ENCODE results near the gene DDA1. TPM values are rescaled to one million over a fixed set of nuclear protein-coding genes. Genes with fewer than 3 reads are reported as not detected.
"Not testable (repeated sequence)": the region's sequence is repeated elsewhere in the genome, so short reads cannot be mapped to it uniquely, and the experiment has no call there.

The DDA1 gene
- total and polyA plus RNA-seq, 12 donors, result 6.8 to 71.4 (median 41.5) TPM

DNA sequence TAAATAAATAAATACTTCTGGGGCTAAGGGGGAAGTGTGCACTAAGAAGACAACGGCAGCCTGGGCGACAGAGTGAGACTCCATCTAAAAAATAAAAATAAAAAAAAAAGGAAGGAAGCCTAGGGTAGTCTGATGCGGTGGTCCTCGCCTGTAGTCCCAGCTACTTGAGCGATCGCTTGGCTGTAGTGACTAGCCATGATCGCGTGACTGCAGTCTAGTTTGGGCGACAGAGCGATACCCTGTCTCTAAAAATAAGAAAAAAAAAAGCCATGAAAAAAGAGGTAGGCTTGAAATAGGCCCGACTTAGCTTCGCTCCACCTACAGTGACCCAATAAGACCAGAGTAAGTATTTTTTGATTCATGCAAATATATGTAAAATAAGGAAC is 42.8 kb upstream of the DDA1 start:
- Histone ChIP-seq H3K4me1 (replicated peaks in 1 of 2) (peaks cover 8 to 10% of the 10 kb centered on the region in 2 donors), H3K27ac (peak overlapping the region in 1 of 5 donors; percentile 38), H3K27me3 (no peaks in the 10 kb centered on the region), H3K4me3 (no peak overlapping the region), H3K9me3 (replicated peaks in 1 of 3) (no peaks in the 10 kb centered on the region), H3K36me3 (replicated peaks in 1 of 2) (peaks cover 0 to 26% of the 10 kb centered on the region in 2 donors)
- no peak for TF ChIP-seq POLR2A (IDR thresholded peaks at IDR 0.05)
- TF ChIP-seq, protein P1, sequence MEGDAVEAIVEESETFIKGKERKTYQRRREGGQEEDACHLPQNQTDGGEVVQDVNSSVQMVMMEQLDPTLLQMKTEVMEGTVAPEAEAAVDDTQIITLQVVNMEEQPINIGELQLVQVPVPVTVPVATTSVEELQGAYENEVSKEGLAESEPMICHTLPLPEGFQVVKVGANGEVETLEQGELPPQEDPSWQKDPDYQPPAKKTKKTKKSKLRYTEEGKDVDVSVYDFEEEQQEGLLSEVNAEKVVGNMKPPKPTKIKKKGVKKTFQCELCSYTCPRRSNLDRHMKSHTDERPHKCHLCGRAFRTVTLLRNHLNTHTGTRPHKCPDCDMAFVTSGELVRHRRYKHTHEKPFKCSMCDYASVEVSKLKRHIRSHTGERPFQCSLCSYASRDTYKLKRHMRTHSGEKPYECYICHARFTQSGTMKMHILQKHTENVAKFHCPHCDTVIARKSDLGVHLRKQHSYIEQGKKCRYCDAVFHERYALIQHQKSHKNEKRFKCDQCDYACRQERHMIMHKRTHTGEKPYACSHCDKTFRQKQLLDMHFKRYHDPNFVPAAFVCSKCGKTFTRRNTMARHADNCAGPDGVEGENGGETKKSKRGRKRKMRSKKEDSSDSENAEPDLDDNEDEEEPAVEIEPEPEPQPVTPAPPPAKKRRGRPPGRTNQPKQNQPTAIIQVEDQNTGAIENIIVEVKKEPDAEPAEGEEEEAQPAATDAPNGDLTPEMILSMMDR (IDR thresholded peaks at IDR 0.05), result no peak
- 68 to 73% (median 71%) methylated on average over 12 of the region's 12 CpGs for WGBS, 4 donors
- peak in 1 of 7 donors; percentile 13 for DNase-seq
- intact Hi-C loops (cut with DNase I), result no loop called here

DNA sequence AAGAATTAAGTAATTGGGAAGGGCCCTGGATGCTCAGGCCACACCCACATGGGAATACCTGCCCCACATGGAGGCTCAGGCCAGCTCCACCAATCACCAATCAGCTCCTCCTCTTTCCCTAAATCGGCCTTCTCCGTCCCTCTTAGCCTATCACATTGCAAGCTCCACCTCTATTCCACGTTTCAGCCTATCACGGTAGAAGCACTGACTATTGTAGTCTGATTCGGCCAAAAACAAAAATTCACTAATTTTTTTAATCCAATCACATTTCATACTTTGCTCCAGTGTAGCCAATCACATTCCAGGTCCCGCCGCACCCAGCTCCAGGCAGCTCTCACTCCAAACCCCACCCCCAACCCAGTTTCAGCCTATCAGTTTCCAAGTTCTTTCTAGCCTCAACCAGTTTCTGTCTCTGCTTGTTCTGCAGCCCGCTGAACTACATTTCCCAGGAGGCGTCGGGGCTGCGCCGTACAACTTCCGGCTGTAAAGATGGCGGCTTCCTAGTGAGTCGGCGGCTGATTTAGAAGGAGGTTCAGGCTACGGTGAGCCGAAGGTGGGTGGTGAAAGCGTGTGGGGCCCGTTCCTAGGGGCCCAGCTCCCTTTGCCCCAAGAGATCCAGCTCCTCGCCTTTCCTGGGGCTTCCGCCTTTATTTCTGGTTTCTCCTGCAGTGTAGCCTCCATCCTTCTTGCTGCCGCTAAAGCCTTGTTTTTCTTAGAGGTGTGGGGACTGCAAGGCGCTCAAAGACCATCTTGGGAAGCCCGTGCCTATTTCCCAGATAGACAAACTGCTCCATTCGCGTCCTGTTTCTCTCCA is 42.2 kb upstream of the DDA1 start, which contains the start of gene BABAM1:
Gene BABAM1 (plus strand): TSS at position 469 of the 814 bp plus-strand sequence. CDS start 1,364 bp downstream, outside the sequence.
- H3K9me3 ChIP-seq (replicated peaks in 1 of 3), result no peaks in the 10 kb centered on the region
- 0% methylated on average over 15 to 27 of the region's 27 CpGs for WGBS, 4 donors
- peaks cover 0 to 30% of the 10 kb centered on the region in 2 donors for H3K36me3 ChIP-seq (replicated peaks in 1 of 2)
- peak; percentile 96 to 99 (median 99) for DNase-seq
- H3K4me1 ChIP-seq (replicated peaks in 1 of 2), result peaks cover 8 to 10% of the 10 kb centered on the region in 2 donors
- TF ChIP-seq POLR2A (IDR thresholded peaks at IDR 0.05), result peak in 1 of 2 donors; percentile 35
- TF ChIP-seq, protein P1 (IDR thresholded peaks at IDR 0.05), result no peak
- peak within 1 kb of the TSS; percentile 20 to 61 (median 46) for H3K27ac ChIP-seq
- no peaks in the 10 kb centered on the region for H3K27me3 ChIP-seq
- intact Hi-C loops (cut with DNase I), result no loop called here
- peak within 1 kb of the TSS; percentile 32 to 83 (median 54) for H3K4me3 ChIP-seq

- DNase-seq, result no peak
- no peaks in the 10 kb centered on the region for H3K9me3 ChIP-seq (replicated peaks in 1 of 3)
- intact Hi-C loops (cut with DNase I), result no loop called here
- TF ChIP-seq, protein P1 (IDR thresholded peaks at IDR 0.05), result no peak
- TF ChIP-seq POLR2A (IDR thresholded peaks at IDR 0.05), result no peak
- no peaks in the 10 kb centered on the region for H3K27me3 ChIP-seq
- peaks cover 0 to 41% of the 10 kb centered on the region in 2 donors for H3K36me3 ChIP-seq (replicated peaks in 1 of 2)
- no peak overlapping the region for H3K4me3 ChIP-seq
- H3K4me1 ChIP-seq (replicated peaks in 1 of 2), result peaks cover 8 to 10% of the 10 kb centered on the region in 2 donors
- H3K27ac ChIP-seq, result no peak overlapping the region
- WGBS, 4 donors, result 83 to 92% (median 90%) methylated on average over 1 to 13 of the region's 13 CpGs
Observed at GRCh38 chr19:17268754-17269153, 40.6 kb upstream of the DDA1 start.

GRCh38 chr19:17274892-17275291 is 34.5 kb upstream of the DDA1 start:
- intact Hi-C loops (cut with DNase I); H3K4me3 ChIP-seq; H3K9me3 ChIP-seq (replicated peaks in 1 of 3); DNase-seq; H3K27me3 ChIP-seq; H3K27ac ChIP-seq; H3K4me1 ChIP-seq (replicated peaks in 1 of 2): not testable (repeated sequence)
- WGBS, 4 donors, result 93 to 100% (median 98%) methylated on average over 3 of the region's 3 CpGs
- H3K36me3 ChIP-seq (replicated peaks in 1 of 2), result peaks cover 0 to 73% of the 10 kb centered on the region in 2 donors

Data from adrenal gland (tissue), 12 donors.